SK-N-SH (cell line): ENCODE results near the gene ATP5F1D.

Experiments
- CTCF ChIP-seq: fragments of 200-600 bp; sonication (generic); IDR thresholded peaks from 2 replicates; pipeline ENCODE4 v1.6.1; 2017; ENCODE audit warnings: antibody characterized with exemption, mild to moderate bottlenecking, moderate library complexity
- ELF1 ChIP-seq: IDR thresholded peaks from 2 replicates; pipeline ENCODE4 v1.4.0; 2012
- JUND ChIP-seq: IDR thresholded peaks from 2 replicates; pipeline ENCODE4 v1.4.0; 2012
- REST ChIP-seq: IDR thresholded peaks from 2 replicates; pipeline ENCODE4 v1.6.1; 2012; ENCODE audit warnings: mild to moderate bottlenecking, low read depth, low read length, moderate library complexity
- TAF1 ChIP-seq: IDR thresholded peaks from 2 replicates; pipeline ENCODE4 v1.6.1; 2012; ENCODE audit warnings: low read depth, mild to moderate bottlenecking, low read length, moderate library complexity, borderline replicate concordance
- USF2 ChIP-seq: fragments of 150-350 bp; IDR thresholded peaks from 2 replicates; pipeline ENCODE4 v1.6.1; 2017; ENCODE audit warnings: antibody characterized with exemption, low read length, low read depth, borderline replicate concordance

- TF ChIP-seq USF2 (no peak), TAF1 (no peak), CTCF (no peak), REST (no peak), JUND (no peak), ELF1 (no peak)
These were observed 14.8 kb upstream of the ATP5F1D start for GRCh38 chr19:1226522-1227303.
